K562 (cell line): ENCODE data around the gene NAT10. TPM values are rescaled to one million over a fixed set of nuclear protein-coding genes. Genes with fewer than 3 reads are reported as not detected.

Experiments used
- ATAC-seq: fragments of 200-7000 bp; cut with Tn5 transposase; 3 replicates; pipeline ENCODE4 v1.9.1; 2020; ENCODE audit warnings: moderate library complexity
- BruUV-seq: library from RNA; stranded (reverse); fragments of 400-500 nt; replicated peaks from 2 replicates; lab custom pipeline; 2021; lab: Mats Ljungman, UMichigan
- CTCF ChIA-PET: fragments of 300-600 bp; formaldehyde crosslinking; extraction: SDS; loops from one replicate; lab custom pipeline; 2021; ENCODE audit warnings: low intra/inter-chr PET ratio; lab: Yijun Ruan, JAX
- POLR2A ChIA-PET: fragments of 300-600, 350-650 bp; sonication (Branson Sonifier 250); formaldehyde crosslinking; extraction: SDS; loops from one replicate; lab custom pipeline; 2021; ENCODE audit warnings: antibody characterized with exemption, inconsistent platforms; lab: Yijun Ruan, JAX
- DNase-seq, 4 experiments: peaks; one replicate each; pipeline versions ENCODE4 v3.0.0 to v3.0.0-alpha.2; 2011 to 2018; ENCODE audit warnings: low spot score in 3 of 4, mixed read lengths in 3 of 4; ENCODE audit errors: extremely low read depth in 1 of 4
- FAIRE-seq: peaks from 2 replicates; lab custom pipeline; 2011; peaks lifted over from hg19 to GRCh38; lab: Jason Lieb, UNC
- H2AFZ ChIP-seq: 2 replicates; pipeline ENCODE4 v1.6.0; 2011; ENCODE audit warnings: low read depth, low read length, control low read depth, inconsistent platforms
- H3K27ac ChIP-seq: fragments of 200-600 bp; 3 replicates; pipeline ENCODE4 v1.8.0; 2011; ENCODE audit warnings: low read depth, mild to moderate bottlenecking, control low read depth, inconsistent platforms, low read length, moderate library complexity, mixed read lengths; ENCODE audit errors: extremely low read depth
- H3K27me3 ChIP-seq, 2 experiments: fragments of 300-600 bp in 1 of 2; 2 replicates in 1 of 2; 3 replicates in 1 of 2; pipeline versions ENCODE4 v1.6.0 to v1.8.0; 2011; ENCODE audit warnings: inconsistent platforms in 2 of 2, low read length in 2 of 2, mild to moderate bottlenecking in 1 of 2, mixed read lengths in 1 of 2, moderate library complexity in 1 of 2; ENCODE audit not compliant: control insufficient read depth in 2 of 2, insufficient read depth in 2 of 2
- H3K36me3 ChIP-seq: fragments of 300-600 bp; 3 replicates; pipeline ENCODE4 v1.8.0; 2011; ENCODE audit warnings: mild to moderate bottlenecking, low read length, inconsistent platforms; ENCODE audit not compliant: control insufficient read depth, insufficient read depth
- H3K4me1 ChIP-seq, 2 experiments: fragments of 200-600 bp in 1 of 2; replicated peaks in 1 of 2; 2 replicates in 1 of 2; 3 replicates in 1 of 2; pipeline versions ENCODE4 v1.5.1 to v1.8.0; 2011; ENCODE audit warnings: inconsistent platforms in 2 of 2, low read length in 2 of 2, mild to moderate bottlenecking in 1 of 2, mixed read lengths in 1 of 2, moderate library complexity in 1 of 2; ENCODE audit not compliant: control insufficient read depth in 2 of 2, insufficient read depth in 2 of 2
- H3K4me2 ChIP-seq: 2 replicates; pipeline ENCODE4 v1.6.1; 2011; ENCODE audit warnings: low read length, control low read depth, inconsistent platforms, mixed read lengths; ENCODE audit not compliant: insufficient read depth
- H3K4me3 ChIP-seq: fragments of 200-600 bp; sonication (generic), shearing (Covaris generic); 2 replicates; pipeline ENCODE4 v1.5.1; 2016; ENCODE audit warnings: control low read depth, inconsistent platforms
- H3K79me2 ChIP-seq: fragments of 200-600 bp; 3 replicates; pipeline ENCODE4 v1.8.0; 2011; ENCODE audit warnings: low read length, inconsistent platforms; ENCODE audit not compliant: control insufficient read depth, insufficient read depth
- H3K9ac ChIP-seq, 2 experiments: 2 replicates each; pipeline versions ENCODE4 v1.6.0 to v1.6.1; 2011; ENCODE audit warnings: low read depth in 2 of 2, low read length in 2 of 2, control low read depth in 1 of 2, inconsistent platforms in 1 of 2, mild to moderate bottlenecking in 1 of 2, mixed read lengths in 1 of 2; ENCODE audit not compliant: insufficient read depth in 1 of 2
- H3K9me1 ChIP-seq: one replicate; pipeline ENCODE4 v1.6.0; 2011; ENCODE audit warnings: inconsistent platforms, mild to moderate bottlenecking, low read length, moderate library complexity; ENCODE audit not compliant: control insufficient read depth, insufficient read depth
- H3K9me3 ChIP-seq: replicated peaks from 2 replicates; pipeline ENCODE4 v1.5.1; 2011; ENCODE audit warnings: low read depth, low read length, inconsistent platforms; ENCODE audit not compliant: control insufficient read depth, insufficient read depth
- H4K20me1 ChIP-seq: replicated peaks from 2 replicates; pipeline ENCODE4 v1.6.1; 2011; ENCODE audit warnings: low read length, inconsistent platforms, mixed read lengths; ENCODE audit not compliant: control insufficient read depth, insufficient read depth
- FOSL1 ChIP-seq: fragments of 200-800 bp; sonication (Bioruptor generic); conservative IDR thresholded peaks from 2 replicates; pipeline ENCODE4 v1.6.1; 2016; ENCODE audit warnings: missing genetic modification characterization, missing compliant biosample characterization
- JUND ChIP-seq, 2 experiments: IDR thresholded peaks; 2 replicates in 1 of 2; 3 replicates in 1 of 2; pipeline ENCODE4 v1.6.1; 2011; ENCODE audit warnings: borderline replicate concordance in 2 of 2, low read depth in 2 of 2, low read length in 2 of 2, improper control_type of control experiment in 1 of 2, missing biosample characterization in 1 of 2, missing genetic modification characterization in 1 of 2, missing genetic modification reagents in 1 of 2
- MCM3 ChIP-seq: fragments of 450-650 bp; IDR thresholded peaks from 2 replicates; pipeline ENCODE4 v1.6.1; 2016
- RBM39 ChIP-seq: fragments of 200-400 bp; formaldehyde crosslinking; optimal IDR thresholded peaks from 2 replicates; pipeline ENCODE3; 2018; ENCODE audit warnings: low read depth, low read length
- SAP30 ChIP-seq: fragments of 200-600 bp; sonication (generic); IDR thresholded peaks from 2 replicates; pipeline ENCODE4 v1.6.1; 2012; ENCODE audit warnings: borderline replicate concordance, low read depth, mild to moderate bottlenecking, moderate library complexity, low read length, control low read depth, inconsistent platforms; ENCODE audit not compliant: insufficient read depth, poor library complexity, severe bottlenecking
- SMARCB1 ChIP-seq: IDR thresholded peaks from 2 replicates; pipeline ENCODE4 v1.6.1; 2011; ENCODE audit warnings: improper control_type of control experiment, low read depth; ENCODE audit not compliant: insufficient read length
- SNRNP70 ChIP-seq: fragments of 200-400 bp; formaldehyde crosslinking; optimal IDR thresholded peaks from 2 replicates; pipeline ENCODE3; 2017; ENCODE audit warnings: low read depth, low read length
- TEAD1 ChIP-seq, 2 experiments: fragments of 450-650 bp in 1 of 2; sonication (generic) in 1 of 2; formaldehyde crosslinking; IDR thresholded peaks; 2 replicates each; pipeline versions ENCODE4 v1.4.0 to v1.8.0; 2020 to 2022; ENCODE audit warnings: mild to moderate bottlenecking in 2 of 2, missing genetic modification reagents in 1 of 2
- XRCC3 ChIP-seq: fragments of 450-650 bp; IDR thresholded peaks from 2 replicates; pipeline ENCODE4 v1.6.1; 2017; ENCODE audit warnings: mild to moderate bottlenecking, moderate library complexity
- WGBS: fragments of 100-300 bp; shearing (Covaris generic); methylation state at CpG from one replicate; pipeline ENCODE4 v1.1.6; 2016; ENCODE audit warnings: low coverage, mixed read lengths; ENCODE audit not compliant: insufficient coverage; ENCODE audit errors: missing lambda C conversion rate; 5-methylcytosine and 5-hydroxymethylcytosine counted together
- in situ Hi-C: fragments of 300-500 bp; cut with MboI; formaldehyde crosslinking; loops from 4 replicates; pipeline ENCODE4 v1.15.0; 2018; ENCODE audit warnings: inconsistent platforms, mixed read lengths
- intact Hi-C: fragments of 100-400 bp; cut with micrococcal nuclease; formaldehyde crosslinking; loops from 2 replicates; pipeline ENCODE4 v1.14.2; 2022
- polyA plus RNA-seq, 8 experiments: library from polyadenylated mRNA; depleted of rRNA in 4 of 8; stranded (reverse) in 5 of 8; unstranded in 3 of 8; fragments of >200 nt; fragmentation: Nextera tagmentation in 2 of 8; fragmentation: Illumina TruSeq in 1 of 8; extraction: Ambion mirVana in 2 of 8; extraction: Trizol in 1 of 8; gene quantifications; 2 replicates each; pipeline versions ENCODE4 v1.2.1 to v1.2.3, GENCODE V29; 2011 to 2014; ENCODE audit warnings: inconsistent platforms in 1 of 8, missing spikeins in 1 of 8
- total RNA-seq, 7 experiments: library from RNA; depleted of rRNA in 6 of 7; stranded (reverse); fragments of >200 nt in 6 of 7; fragmentation: Illumina TruSeq in 2 of 7; extraction: Trizol in 2 of 7; gene quantifications; 2 replicates each; pipeline versions ENCODE4 v1.2.1 to v1.2.3, GENCODE V29; 2011 to 2021; ENCODE audit warnings: low replicate concordance in 1 of 7
- TF ChIP-seq, protein P1 (sequence below), 2 experiments: fragments of 450-650 bp; IDR thresholded peaks; 2 replicates each; pipeline ENCODE4 v1.6.1; 2018; ENCODE audit warnings: mild to moderate bottlenecking in 2 of 2, low read depth in 1 of 2; ENCODE audit not compliant: partially characterized antibody in 2 of 2

The NAT10 gene
- total and polyA plus RNA-seq, 9 of the 15 experiments (the other 6 are each of a cell fraction or from before 2014, with no cell fraction given), result 55.4 to 125 (median 86.3) TPM

DNA sequence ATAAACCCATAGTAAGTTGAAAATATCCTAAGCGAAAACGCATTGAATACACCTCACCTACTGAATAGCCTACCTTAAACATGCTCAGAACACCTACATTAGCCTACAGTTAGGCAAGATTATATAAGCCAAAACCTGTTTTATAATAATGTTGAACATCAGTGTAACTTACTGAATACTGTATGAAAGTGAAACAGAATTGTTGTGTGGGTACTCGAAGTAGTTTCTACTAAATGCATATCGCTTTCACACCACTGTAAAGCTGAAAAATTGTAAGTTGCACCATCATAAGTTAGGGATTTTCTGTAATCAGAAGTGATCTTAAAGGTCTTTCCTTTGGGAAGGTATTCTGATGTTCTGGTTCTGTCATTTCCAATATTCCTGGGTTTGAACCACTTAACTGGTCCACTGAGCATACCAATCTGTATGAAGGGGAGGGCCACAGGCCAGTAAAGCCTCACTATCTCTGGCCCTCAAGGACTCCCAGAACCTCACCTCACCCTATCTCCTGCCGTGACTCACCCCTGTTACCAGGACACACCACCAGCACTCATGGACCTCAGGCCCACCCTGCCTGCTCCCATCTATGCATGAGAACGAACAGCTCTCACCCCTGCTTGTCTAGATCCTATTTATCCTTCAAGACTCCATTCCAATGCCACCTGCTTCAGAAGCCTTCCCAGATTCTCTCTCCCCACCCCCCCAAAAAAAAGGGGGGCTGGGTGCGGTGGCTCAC, 70.0 kb downstream of the NAT10 start (continued):
- TF ChIP-seq, protein P1, sequence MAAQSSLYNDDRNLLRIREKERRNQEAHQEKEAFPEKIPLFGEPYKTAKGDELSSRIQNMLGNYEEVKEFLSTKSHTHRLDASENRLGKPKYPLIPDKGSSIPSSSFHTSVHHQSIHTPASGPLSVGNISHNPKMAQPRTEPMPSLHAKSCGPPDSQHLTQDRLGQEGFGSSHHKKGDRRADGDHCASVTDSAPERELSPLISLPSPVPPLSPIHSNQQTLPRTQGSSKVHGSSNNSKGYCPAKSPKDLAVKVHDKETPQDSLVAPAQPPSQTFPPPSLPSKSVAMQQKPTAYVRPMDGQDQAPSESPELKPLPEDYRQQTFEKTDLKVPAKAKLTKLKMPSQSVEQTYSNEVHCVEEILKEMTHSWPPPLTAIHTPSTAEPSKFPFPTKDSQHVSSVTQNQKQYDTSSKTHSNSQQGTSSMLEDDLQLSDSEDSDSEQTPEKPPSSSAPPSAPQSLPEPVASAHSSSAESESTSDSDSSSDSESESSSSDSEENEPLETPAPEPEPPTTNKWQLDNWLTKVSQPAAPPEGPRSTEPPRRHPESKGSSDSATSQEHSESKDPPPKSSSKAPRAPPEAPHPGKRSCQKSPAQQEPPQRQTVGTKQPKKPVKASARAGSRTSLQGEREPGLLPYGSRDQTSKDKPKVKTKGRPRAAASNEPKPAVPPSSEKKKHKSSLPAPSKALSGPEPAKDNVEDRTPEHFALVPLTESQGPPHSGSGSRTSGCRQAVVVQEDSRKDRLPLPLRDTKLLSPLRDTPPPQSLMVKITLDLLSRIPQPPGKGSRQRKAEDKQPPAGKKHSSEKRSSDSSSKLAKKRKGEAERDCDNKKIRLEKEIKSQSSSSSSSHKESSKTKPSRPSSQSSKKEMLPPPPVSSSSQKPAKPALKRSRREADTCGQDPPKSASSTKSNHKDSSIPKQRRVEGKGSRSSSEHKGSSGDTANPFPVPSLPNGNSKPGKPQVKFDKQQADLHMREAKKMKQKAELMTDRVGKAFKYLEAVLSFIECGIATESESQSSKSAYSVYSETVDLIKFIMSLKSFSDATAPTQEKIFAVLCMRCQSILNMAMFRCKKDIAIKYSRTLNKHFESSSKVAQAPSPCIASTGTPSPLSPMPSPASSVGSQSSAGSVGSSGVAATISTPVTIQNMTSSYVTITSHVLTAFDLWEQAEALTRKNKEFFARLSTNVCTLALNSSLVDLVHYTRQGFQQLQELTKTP (IDR thresholded peaks at IDR 0.05; ENCODE audit: low read depth in 1 of 2, partially characterized antibody in 2 of 2), result no peak
- TF ChIP-seq FOSL1 (tag), result 0 out of 2 replicates have a peak, but pooled peaks have one; percentile 15
- TF ChIP-seq SMARCB1, result no peak

DNA sequence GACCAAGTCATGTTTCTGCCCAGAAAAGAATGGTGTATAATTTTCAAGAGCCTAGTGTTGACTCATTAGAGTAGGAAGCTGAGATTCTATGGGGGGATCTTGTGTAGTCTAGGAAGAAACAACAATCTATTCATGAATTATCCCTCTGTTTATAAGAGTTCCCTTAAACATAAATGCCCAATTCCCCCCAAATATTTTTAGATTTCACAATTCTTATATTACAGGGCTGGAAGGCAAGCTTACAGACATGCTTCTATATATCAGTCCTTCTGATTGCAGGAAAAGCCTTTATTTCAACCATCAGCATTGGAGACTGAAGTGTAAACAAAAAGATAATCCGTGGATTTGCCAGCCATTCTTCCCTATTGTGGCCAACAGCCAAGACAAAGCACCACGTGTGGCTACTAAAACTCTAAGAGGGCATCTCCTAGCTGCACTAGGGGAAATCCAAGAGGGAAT, 71.4 kb downstream of the NAT10 start:
- H3K4me1 ChIP-seq, result peaks cover 2 to 18% of the 10 kb centered on the region in 2 experiments; a peak in 3 of 5 replicates
- no peak for TF ChIP-seq TEAD1 (CRISPR knock-in tag; IDR thresholded peaks at IDR 0.05)
- TF ChIP-seq MCM3, result no peak
- no peak for TF ChIP-seq SNRNP70
- TF ChIP-seq XRCC3, result no peak
- TF ChIP-seq RBM39, result no peak
- no peak for TF ChIP-seq SAP30
- no peak for TF ChIP-seq JUND (IDR thresholded peaks at IDR 0.05; ENCODE audit: borderline replicate concordance, low read depth, low read length)
- TF ChIP-seq JUND (tag; IDR thresholded peaks at IDR 0.05; ENCODE audit: borderline replicate concordance, low read depth, low read length), result no peak
- BruUV-seq, result no TSS peak
- H3K27ac ChIP-seq, result no peak overlapping the region
- H3K36me3 ChIP-seq, result no peaks in the 10 kb centered on the region
- H4K20me1 ChIP-seq, result no peaks in the 10 kb centered on the region; the same call in 1 of the 2 replicates
- H2AFZ ChIP-seq, result no peak overlapping the region
- no peaks in the 10 kb centered on the region for H3K79me2 ChIP-seq
- ChIA-PET CTCF (interaction anchor here (4.1 kb wide), 1 partner anchor 182 kb away, joined by 80 read pairs; the partner anchor contains the start of gene ABTB2), POLR2A (interaction anchor here (0.7 to 0.9 kb wide), 2 partner anchors 9 to 71 kb away, joined by 3 to 4 read pairs; no protein-coding TSS in a partner anchor)
- intact Hi-C loops, result loop anchor here (10.0 kb wide), 3 partner anchors 342 to 718 kb away; no protein-coding TSS in a partner anchor
- H3K4me3 ChIP-seq, result no peak overlapping the region
- 6% methylated on average over 2 of the region's 2 CpGs for WGBS
- ATAC-seq, result no peak
- FAIRE-seq, result no peak
- DNase-seq, result no peak
- H3K9ac ChIP-seq, result no peak overlapping the region
- no peaks in the 10 kb centered on the region for H3K9me3 ChIP-seq
- peaks cover 15 to 49% of the 10 kb centered on the region in 2 experiments; a peak in 4 of 5 replicates for H3K27me3 ChIP-seq
- no peak overlapping the region for H3K4me2 ChIP-seq
- in situ Hi-C loops, result loop anchor here (5.0 kb wide), 2 partner anchors 181 to 311 kb away; partner anchors contain the start of gene ABTB2
- H3K9me1 ChIP-seq, result no peaks in the 10 kb centered on the region
